ENCODE data around the gene SPZ1. TPM values are rescaled to one million over a fixed set of nuclear protein-coding genes. Genes with fewer than 3 reads are reported as not detected.

The SPZ1 gene
- total and polyA plus RNA-seq, 10 of the 15 experiments (the other 5 are each of a cell fraction or from before 2014, with no cell fraction given) = not detected

GRCh38 chr5:80341016-80341775, 21.4 kb downstream of the SPZ1 start (continued):
- no peak for TF ChIP-seq CUX1 (IDR thresholded peaks at IDR 0.05; ENCODE audit: insufficient replicate concordance, low read depth, low read length)
- TF ChIP-seq, protein P1, sequence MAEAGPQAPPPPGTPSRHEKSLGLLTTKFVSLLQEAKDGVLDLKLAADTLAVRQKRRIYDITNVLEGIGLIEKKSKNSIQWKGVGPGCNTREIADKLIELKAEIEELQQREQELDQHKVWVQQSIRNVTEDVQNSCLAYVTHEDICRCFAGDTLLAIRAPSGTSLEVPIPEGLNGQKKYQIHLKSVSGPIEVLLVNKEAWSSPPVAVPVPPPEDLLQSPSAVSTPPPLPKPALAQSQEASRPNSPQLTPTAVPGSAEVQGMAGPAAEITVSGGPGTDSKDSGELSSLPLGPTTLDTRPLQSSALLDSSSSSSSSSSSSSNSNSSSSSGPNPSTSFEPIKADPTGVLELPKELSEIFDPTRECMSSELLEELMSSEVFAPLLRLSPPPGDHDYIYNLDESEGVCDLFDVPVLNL (IDR thresholded peaks at IDR 0.05; ENCODE audit: low read depth, low read length) = no peak
- TF ChIP-seq BRCA1 (IDR thresholded peaks at IDR 0.05; ENCODE audit: low read depth, low read length) = no peak
- TF ChIP-seq ATF2 (IDR thresholded peaks at IDR 0.05; ENCODE audit: low read length) = no peak

All from GM12878 (cell line).